DOHH2 (cell line): ENCODE data around the gene KLK11.

Source experiments
- H3F3A ChIP-seq: fragments of 200-600 bp; sonication (generic), shearing (Covaris generic); 2 replicates; pipeline ENCODE4 v1.6.0; 2016; ENCODE audit warnings: antibody characterized with exemption, mild to moderate bottlenecking; ENCODE audit not compliant: control insufficient read depth, insufficient read depth
- H3K27ac ChIP-seq: fragments of 200-600 bp; sonication (generic); 2 replicates; pipeline ENCODE4 v1.5.1; 2014; ENCODE audit warnings: low read depth, mild to moderate bottlenecking, low read length, moderate library complexity
- H3K27me3 ChIP-seq: fragments of 200-600 bp; sonication (generic); 2 replicates; pipeline ENCODE4 v1.6.1; 2014; ENCODE audit warnings: mild to moderate bottlenecking, low read length, mixed read lengths; ENCODE audit not compliant: control insufficient read depth
- H3K36me3 ChIP-seq: fragments of 200-600 bp; sonication (generic); 2 replicates; pipeline ENCODE4 v1.6.1; 2014; ENCODE audit warnings: mild to moderate bottlenecking, low read length, moderate library complexity, mixed read lengths; ENCODE audit not compliant: control insufficient read depth
- H3K4me1 ChIP-seq: fragments of 200-600 bp; sonication (generic); 2 replicates; pipeline ENCODE4 v1.6.1; 2014; ENCODE audit warnings: mild to moderate bottlenecking, low read length, mixed read lengths; ENCODE audit not compliant: control insufficient read depth
- H3K4me2 ChIP-seq: fragments of 200-600 bp; sonication (generic); 2 replicates; pipeline ENCODE4 v1.6.0; 2014; ENCODE audit warnings: mild to moderate bottlenecking, low read length, moderate library complexity
- H3K4me3 ChIP-seq: fragments of 200-600 bp; sonication (generic); 2 replicates; pipeline ENCODE4 v1.5.1; 2014; ENCODE audit warnings: mild to moderate bottlenecking, low read length, mixed read lengths
- H3K79me2 ChIP-seq: fragments of 200-600 bp; sonication (generic); 2 replicates; pipeline ENCODE4 v1.6.1; 2014; ENCODE audit warnings: mild to moderate bottlenecking, low read length, mixed read lengths; ENCODE audit not compliant: control insufficient read depth
- H3K9me2 ChIP-seq: fragments of 200-600 bp; sonication (generic); replicated peaks from 2 replicates; pipeline ENCODE4 v1.6.1; 2014; ENCODE audit warnings: mild to moderate bottlenecking, low read length, mixed read lengths; ENCODE audit not compliant: control insufficient read depth
- H3K9me3 ChIP-seq: fragments of 200-600 bp; sonication (generic); 2 replicates; pipeline ENCODE4 v1.6.1; 2014; ENCODE audit warnings: antibody characterized with exemption, low read length, mixed read lengths; ENCODE audit not compliant: control insufficient read depth, insufficient read depth
- H4K20me1 ChIP-seq: fragments of 200-600 bp; sonication (generic); 2 replicates; pipeline ENCODE4 v1.6.0; 2014; ENCODE audit warnings: low read depth, mild to moderate bottlenecking, antibody characterized with exemption, low read length, moderate library complexity; ENCODE audit not compliant: control insufficient read depth, insufficient read depth
- EZH2phosphoT487 ChIP-seq: fragments of 200-600 bp; sonication (generic); IDR thresholded peaks from 2 replicates; pipeline ENCODE4 v1.6.1; 2017; ENCODE audit warnings: borderline replicate concordance, mild to moderate bottlenecking, antibody characterized with exemption, low read length, moderate library complexity, mixed read lengths
- TF ChIP-seq, protein P1 (sequence below): fragments of 200-600 bp; sonication (generic); IDR thresholded peaks from one replicate; pipeline ENCODE4 v1.5.1; 2014; ENCODE audit warnings: antibody characterized with exemption, mild to moderate bottlenecking, low read depth, low read length; ENCODE audit not compliant: poor library complexity, severe bottlenecking

The KLK11 gene

DNA sequence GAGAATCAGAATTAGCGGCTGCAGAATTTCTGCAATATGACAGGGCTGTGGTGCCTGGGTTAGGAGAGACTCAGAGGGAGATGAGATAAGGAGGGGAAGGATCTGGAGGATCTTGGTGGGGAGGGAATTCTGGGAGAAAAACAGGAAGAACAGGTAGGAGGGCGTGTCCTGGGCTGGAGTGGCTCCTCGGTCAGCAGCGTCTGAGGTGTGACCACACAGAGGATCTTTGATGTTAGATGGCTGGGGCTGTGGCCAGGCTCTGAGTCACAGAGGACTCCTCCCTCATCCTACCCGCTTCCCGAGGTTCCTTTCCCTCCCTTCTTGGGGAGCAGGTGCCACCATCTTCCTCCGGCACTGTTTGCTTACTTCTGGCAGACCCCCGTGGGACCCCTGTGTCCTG, 50.6 kb downstream of the KLK11 start:
- Histone ChIP-seq H4K20me1 (no peaks in the 10 kb centered on the region), H3K27ac (no peak overlapping the region), H3K36me3 (no peaks in the 10 kb centered on the region), H3K4me2 (no peak overlapping the region), H3K9me3 (no peaks in the 10 kb centered on the region), H3K79me2 (no peaks in the 10 kb centered on the region), H3K4me3 (no peak overlapping the region), H3F3A (no peaks in the 10 kb centered on the region), H3K9me2 (no peaks in the 10 kb centered on the region), H3K27me3 (no peaks in the 10 kb centered on the region), H3K4me1 (no peaks in the 10 kb centered on the region)
- TF ChIP-seq EZH2phosphoT487 = no peak

DNA sequence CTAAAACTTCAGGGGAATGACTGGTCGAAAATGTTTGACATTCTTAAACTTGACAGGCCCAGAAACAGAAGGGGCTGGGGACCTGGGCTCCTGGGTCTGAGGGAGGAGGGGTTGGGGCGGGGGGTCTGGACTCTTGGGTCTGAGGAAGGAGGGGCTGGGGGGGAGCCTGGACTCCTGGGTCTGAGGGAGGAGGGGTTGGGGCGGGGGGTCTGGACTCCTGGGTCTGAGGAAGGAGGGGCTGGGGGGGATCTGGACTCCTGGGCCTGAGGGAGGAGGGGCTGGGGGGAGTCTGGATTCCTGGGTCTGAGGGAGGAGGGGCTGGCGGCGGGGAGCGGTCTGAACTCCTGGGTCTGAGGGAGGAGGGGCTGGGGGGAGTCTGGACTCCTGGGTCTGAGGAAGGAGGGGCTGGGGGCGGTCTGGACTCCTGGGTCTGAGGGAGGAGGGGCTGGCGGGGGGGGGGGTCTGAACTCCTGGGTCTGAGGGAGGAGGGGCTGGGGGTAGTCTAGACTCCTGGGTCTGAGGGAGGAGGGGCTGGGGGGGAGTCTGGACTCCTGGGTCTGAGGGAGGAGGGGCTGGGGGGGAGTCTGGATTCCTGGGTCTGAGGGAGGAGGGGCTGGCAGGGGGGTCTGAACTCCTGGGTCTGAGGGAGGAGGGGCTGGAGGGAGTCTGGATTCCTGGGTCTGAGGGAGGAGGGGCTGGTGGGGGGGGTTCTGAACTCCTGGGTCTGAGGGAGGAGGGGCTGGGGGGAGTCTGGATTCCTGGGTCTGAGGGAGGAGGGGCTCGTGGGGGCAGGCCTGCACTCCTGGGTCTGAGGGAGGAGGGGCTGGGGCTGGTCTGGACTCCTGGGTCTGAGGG, 51.5 kb downstream of the KLK11 start:
- Histone ChIP-seq H3K27ac (no peak overlapping the region), H3K9me3 (no peaks in the 10 kb centered on the region), H3K4me3 (no peak overlapping the region), H4K20me1 (no peaks in the 10 kb centered on the region), H3K4me2 (no peak overlapping the region), H3K9me2 (no peaks in the 10 kb centered on the region), H3F3A (no peaks in the 10 kb centered on the region), H3K79me2 (no peaks in the 10 kb centered on the region), H3K36me3 (no peaks in the 10 kb centered on the region), H3K4me1 (no peaks in the 10 kb centered on the region), H3K27me3 (no peaks in the 10 kb centered on the region)
- TF ChIP-seq EZH2phosphoT487 = no peak
- TF ChIP-seq, protein P1, sequence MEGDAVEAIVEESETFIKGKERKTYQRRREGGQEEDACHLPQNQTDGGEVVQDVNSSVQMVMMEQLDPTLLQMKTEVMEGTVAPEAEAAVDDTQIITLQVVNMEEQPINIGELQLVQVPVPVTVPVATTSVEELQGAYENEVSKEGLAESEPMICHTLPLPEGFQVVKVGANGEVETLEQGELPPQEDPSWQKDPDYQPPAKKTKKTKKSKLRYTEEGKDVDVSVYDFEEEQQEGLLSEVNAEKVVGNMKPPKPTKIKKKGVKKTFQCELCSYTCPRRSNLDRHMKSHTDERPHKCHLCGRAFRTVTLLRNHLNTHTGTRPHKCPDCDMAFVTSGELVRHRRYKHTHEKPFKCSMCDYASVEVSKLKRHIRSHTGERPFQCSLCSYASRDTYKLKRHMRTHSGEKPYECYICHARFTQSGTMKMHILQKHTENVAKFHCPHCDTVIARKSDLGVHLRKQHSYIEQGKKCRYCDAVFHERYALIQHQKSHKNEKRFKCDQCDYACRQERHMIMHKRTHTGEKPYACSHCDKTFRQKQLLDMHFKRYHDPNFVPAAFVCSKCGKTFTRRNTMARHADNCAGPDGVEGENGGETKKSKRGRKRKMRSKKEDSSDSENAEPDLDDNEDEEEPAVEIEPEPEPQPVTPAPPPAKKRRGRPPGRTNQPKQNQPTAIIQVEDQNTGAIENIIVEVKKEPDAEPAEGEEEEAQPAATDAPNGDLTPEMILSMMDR = no peak

DNA sequence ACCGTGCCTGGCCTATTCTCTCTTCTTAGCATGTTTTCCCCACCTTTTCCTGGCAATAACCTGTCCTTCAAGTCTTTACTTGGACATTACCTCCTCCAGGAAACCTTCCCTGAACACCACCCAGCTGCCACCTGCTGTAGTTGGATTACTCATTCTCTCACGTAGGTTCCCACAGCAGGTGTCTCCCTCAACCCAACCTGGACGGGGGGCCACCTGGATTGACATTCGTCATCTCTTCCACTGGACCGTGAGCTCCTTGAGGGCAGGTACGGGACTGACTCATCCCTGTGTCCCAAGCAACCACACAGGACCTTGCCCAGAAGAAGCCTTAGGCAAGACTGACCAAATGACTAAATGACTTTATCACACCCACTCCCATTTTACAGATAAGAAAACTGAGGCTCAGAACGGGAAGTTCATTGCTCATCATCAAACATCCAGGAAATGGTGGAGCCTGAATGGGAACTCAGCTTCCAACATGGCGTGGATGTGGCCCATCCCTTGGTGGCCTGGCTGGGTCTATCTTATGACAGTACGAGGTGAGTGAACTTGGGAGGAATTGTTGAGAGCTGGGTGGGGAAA, 53.5 kb downstream of the KLK11 start:
- Histone ChIP-seq H3F3A (no peaks in the 10 kb centered on the region), H3K4me2 (no peak overlapping the region)

More for the DNA sequence above, 53.5 kb downstream of the KLK11 start:
- Histone ChIP-seq H3K9me3 (no peaks in the 10 kb centered on the region), H3K4me1 (no peaks in the 10 kb centered on the region), H4K20me1 (no peaks in the 10 kb centered on the region), H3K79me2 (no peaks in the 10 kb centered on the region), H3K27ac (no peak overlapping the region), H3K9me2 (no peaks in the 10 kb centered on the region), H3K27me3 (no peaks in the 10 kb centered on the region), H3K4me3 (no peak overlapping the region), H3K36me3 (no peaks in the 10 kb centered on the region)
- no peak for TF ChIP-seq EZH2phosphoT487
- TF ChIP-seq, protein P1 = no peak
